ENCODE measurements around the gene ZBTB47.

DNA sequence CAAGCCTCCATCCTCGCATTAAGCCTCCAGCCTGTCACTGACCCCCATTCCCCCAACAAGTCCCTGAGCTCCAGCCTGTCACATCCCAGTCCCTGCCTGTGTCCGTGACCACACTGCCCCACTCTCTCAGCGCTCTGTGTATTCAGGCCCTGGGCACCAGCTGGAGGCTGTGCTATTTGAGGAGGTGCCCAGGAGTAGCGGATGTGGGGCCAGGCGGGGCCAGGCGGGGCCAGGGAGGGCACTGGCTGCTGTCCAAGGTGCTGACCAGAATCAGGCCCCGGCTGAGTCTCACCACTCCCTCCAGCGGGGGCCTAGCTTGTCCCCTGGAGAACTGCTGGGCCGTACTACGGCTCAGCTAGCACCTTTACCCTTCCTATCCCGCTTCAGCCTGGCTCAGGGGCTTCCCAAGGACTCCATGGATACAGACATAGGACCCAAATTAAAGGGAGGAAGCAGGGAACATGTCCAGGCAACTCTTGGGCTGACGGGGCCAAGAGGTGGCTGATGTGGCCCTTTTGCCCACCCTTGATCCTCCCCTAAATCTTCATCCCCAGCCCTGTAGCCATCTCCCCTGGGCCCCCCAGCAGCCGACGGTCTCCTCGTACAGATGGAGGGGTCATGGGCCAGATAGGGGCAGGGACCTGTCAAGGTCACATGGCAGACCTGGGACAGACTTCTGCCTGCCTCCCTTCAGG is 48.0 kb downstream of the ZBTB47 start:
- TF ChIP-seq, protein P1, sequence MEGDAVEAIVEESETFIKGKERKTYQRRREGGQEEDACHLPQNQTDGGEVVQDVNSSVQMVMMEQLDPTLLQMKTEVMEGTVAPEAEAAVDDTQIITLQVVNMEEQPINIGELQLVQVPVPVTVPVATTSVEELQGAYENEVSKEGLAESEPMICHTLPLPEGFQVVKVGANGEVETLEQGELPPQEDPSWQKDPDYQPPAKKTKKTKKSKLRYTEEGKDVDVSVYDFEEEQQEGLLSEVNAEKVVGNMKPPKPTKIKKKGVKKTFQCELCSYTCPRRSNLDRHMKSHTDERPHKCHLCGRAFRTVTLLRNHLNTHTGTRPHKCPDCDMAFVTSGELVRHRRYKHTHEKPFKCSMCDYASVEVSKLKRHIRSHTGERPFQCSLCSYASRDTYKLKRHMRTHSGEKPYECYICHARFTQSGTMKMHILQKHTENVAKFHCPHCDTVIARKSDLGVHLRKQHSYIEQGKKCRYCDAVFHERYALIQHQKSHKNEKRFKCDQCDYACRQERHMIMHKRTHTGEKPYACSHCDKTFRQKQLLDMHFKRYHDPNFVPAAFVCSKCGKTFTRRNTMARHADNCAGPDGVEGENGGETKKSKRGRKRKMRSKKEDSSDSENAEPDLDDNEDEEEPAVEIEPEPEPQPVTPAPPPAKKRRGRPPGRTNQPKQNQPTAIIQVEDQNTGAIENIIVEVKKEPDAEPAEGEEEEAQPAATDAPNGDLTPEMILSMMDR (IDR thresholded peaks at IDR 0.05) = no peak
- no peak for TF ChIP-seq POLR2A (IDR thresholded peaks at IDR 0.05)
